ENCODE results near the gene CCDC92B.

DNA sequence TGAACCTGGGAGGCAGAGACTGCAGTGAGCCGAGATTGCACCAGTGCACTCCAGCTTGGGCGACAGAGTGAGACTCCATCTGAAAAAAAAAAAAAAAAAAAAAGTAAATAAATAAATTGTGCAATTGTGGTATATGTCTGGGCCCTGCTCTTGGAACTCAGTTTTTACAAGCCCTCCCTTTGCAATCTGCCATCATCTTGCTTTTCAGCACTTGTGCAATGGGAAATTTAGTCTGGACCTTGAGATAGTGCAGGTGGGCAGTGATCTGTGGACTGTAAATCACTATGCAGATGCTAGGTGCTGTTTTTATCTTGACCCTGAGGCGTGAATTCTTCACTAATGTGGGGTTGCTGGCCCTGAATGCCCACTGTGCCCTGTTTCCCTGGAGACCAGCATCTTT is 40.2 kb upstream of the CCDC92B start:
- TF ChIP-seq, protein P1, sequence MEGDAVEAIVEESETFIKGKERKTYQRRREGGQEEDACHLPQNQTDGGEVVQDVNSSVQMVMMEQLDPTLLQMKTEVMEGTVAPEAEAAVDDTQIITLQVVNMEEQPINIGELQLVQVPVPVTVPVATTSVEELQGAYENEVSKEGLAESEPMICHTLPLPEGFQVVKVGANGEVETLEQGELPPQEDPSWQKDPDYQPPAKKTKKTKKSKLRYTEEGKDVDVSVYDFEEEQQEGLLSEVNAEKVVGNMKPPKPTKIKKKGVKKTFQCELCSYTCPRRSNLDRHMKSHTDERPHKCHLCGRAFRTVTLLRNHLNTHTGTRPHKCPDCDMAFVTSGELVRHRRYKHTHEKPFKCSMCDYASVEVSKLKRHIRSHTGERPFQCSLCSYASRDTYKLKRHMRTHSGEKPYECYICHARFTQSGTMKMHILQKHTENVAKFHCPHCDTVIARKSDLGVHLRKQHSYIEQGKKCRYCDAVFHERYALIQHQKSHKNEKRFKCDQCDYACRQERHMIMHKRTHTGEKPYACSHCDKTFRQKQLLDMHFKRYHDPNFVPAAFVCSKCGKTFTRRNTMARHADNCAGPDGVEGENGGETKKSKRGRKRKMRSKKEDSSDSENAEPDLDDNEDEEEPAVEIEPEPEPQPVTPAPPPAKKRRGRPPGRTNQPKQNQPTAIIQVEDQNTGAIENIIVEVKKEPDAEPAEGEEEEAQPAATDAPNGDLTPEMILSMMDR (IDR thresholded peaks at IDR 0.05; ENCODE audit: poor library complexity), result no peak
- TF ChIP-seq EZH2 (IDR thresholded peaks at IDR 0.05; ENCODE audit: borderline replicate concordance), result no peak
